Stimulated activated CD8-positive, alpha-beta memory T cell treated with anti-CD3 and anti-CD28 coated beads, Interleukin-12 subunit alpha, Interleukin-12 subunit beta, amount 100 ng/mL, for 1 hour (primary cell): ENCODE results near the gene PAM16.
"Not testable (repeated sequence)": the region's sequence is repeated elsewhere in the genome, so short reads cannot be mapped to it uniquely, and the experiment has no call there.

Experiments
- DNase-seq: peaks from one replicate; pipeline ENCODE4 v3.0.0-alpha.2; 2020; ENCODE audit warnings: low read depth

The PAM16 gene

GRCh38 chr16:4352843-4353242 is 1.7 kb upstream of the PAM16 start:
- no peak for DNase-seq

- DNase-seq = no peak
Observed at GRCh38 chr16:4351880-4352279, 759 bp upstream of the PAM16 start.

GRCh38 chr16:4350365-4350786 is 745 bp downstream of the PAM16 start:
- DNase-seq = no peak

GRCh38 chr16:4349332-4349731 is 1.8 kb downstream of the PAM16 start:
- no peak for DNase-seq

- DNase-seq = no peak
Observed at GRCh38 chr16:4347765-4348509, 3.2 kb downstream of the PAM16 start.

- DNase-seq = no peak
Observed at GRCh38 chr16:4347010-4347409, 4.1 kb downstream of the PAM16 start.

GRCh38 chr16:4345836-4346781 is 5.0 kb downstream of the PAM16 start:
- no peak for DNase-seq

GRCh38 chr16:4344983-4345835 is 5.9 kb downstream of the PAM16 start:
- no peak for DNase-seq

- not testable (repeated sequence) for DNase-seq
Observed at GRCh38 chr16:4344300-4344982, 6.7 kb downstream of the PAM16 start.

- DNase-seq = no peak
Observed at GRCh38 chr16:4342866-4343744, 8.0 kb downstream of the PAM16 start.

- no peak for DNase-seq
Observed at GRCh38 chr16:4341250-4341649, 9.9 kb downstream of the PAM16 start.

- DNase-seq = no peak
Observed at GRCh38 chr16:4340443-4340842, 10.7 kb downstream of the PAM16 start.

- DNase-seq = no peak
Observed at GRCh38 chr16:4339909-4340308, 11.2 kb downstream of the PAM16 start.

- DNase-seq = no peak
Observed at GRCh38 chr16:4339455-4339854, 11.7 kb downstream of the PAM16 start.

GRCh38 chr16:4338712-4339299 is 12.3 kb downstream of the PAM16 start:
- DNase-seq = no peak

GRCh38 chr16:4338125-4338582 is 13.0 kb downstream of the PAM16 start:
- DNase-seq = no peak

GRCh38 chr16:4337540-4338088 is 13.5 kb downstream of the PAM16 start:
- no peak for DNase-seq

GRCh38 chr16:4336701-4337539 is 14.2 kb downstream of the PAM16 start:
- DNase-seq = no peak
